Measurements from ENCODE around the gene NANOS1. TPM values are rescaled to one million over a fixed set of nuclear protein-coding genes. Genes with fewer than 3 reads are reported as not detected.

The NANOS1 gene
- total RNA-seq, 1 donor from 2014 or later: 10.2 TPM

DNA sequence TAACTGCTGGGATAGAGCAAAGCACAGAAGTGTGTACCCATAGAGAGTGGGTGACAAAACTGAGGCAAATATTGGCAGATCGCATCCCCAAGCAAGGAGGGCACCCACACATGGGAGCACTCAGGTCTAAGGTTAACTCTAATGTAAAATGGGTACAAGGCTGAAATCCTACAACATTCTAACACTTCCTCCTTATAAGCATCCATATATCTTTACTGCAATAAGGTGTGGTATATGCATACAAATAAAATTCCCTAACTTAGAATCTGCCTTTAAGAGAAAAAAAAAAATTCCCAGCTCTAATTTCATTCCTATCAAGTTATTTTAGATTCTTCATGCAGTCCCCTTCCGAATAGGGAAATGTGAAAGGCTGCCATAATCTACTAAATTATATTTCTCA, 32.4 kb downstream of the NANOS1 start:
- H3K4me3 ChIP-seq: no peak overlapping the region
- no peak overlapping the region for H3K4me3 Mint-ChIP-seq
- H3K9me3 ChIP-seq (ENCODE audit: low read depth): no peaks in the 10 kb centered on the region
- H2AFZ ChIP-seq (replicated peaks): no peak overlapping the region
- no peaks in the 10 kb centered on the region for H3K27me3 ChIP-seq
- H3K79me2 ChIP-seq (ENCODE audit: low read depth): peaks cover 92% of the 10 kb centered on the region
- H3K27me3 Mint-ChIP-seq (ENCODE audit: insufficient read depth, low read depth): peaks cover 2% of the 10 kb centered on the region
- no peak overlapping the region for H3K4me2 ChIP-seq
- H3K9me3 Mint-ChIP-seq: no peaks in the 10 kb centered on the region
- peaks cover 56% of the 10 kb centered on the region for H3K36me3 Mint-ChIP-seq
- TF ChIP-seq EZH2 (IDR thresholded peaks at IDR 0.05) (no peak), EZH2phosphoT487 (IDR thresholded peaks at IDR 0.05) (no peak)
- TF ChIP-seq, protein P1, sequence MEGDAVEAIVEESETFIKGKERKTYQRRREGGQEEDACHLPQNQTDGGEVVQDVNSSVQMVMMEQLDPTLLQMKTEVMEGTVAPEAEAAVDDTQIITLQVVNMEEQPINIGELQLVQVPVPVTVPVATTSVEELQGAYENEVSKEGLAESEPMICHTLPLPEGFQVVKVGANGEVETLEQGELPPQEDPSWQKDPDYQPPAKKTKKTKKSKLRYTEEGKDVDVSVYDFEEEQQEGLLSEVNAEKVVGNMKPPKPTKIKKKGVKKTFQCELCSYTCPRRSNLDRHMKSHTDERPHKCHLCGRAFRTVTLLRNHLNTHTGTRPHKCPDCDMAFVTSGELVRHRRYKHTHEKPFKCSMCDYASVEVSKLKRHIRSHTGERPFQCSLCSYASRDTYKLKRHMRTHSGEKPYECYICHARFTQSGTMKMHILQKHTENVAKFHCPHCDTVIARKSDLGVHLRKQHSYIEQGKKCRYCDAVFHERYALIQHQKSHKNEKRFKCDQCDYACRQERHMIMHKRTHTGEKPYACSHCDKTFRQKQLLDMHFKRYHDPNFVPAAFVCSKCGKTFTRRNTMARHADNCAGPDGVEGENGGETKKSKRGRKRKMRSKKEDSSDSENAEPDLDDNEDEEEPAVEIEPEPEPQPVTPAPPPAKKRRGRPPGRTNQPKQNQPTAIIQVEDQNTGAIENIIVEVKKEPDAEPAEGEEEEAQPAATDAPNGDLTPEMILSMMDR (IDR thresholded peaks at IDR 0.05): no peak
- H3K27ac Mint-ChIP-seq: no peak overlapping the region
- DNase-seq (ENCODE audit: low spot score): no peak
- H3K4me1 Mint-ChIP-seq: peaks cover 19% of the 10 kb centered on the region
- H3F3A ChIP-seq (ENCODE audit: low read depth): peaks cover 4% of the 10 kb centered on the region
- H4K20me1 ChIP-seq (ENCODE audit: low read depth): peaks cover 57% of the 10 kb centered on the region
- H3K4me1 ChIP-seq: no peaks in the 10 kb centered on the region
- H3K9ac ChIP-seq: no peak overlapping the region
- H3K36me3 ChIP-seq: peaks cover 47% of the 10 kb centered on the region
- no peak overlapping the region for H3K27ac ChIP-seq

- no peak overlapping the region for H3K27ac Mint-ChIP-seq
- Histone ChIP-seq H3K36me3 (peaks cover 54% of the 10 kb centered on the region), H4K20me1 (ENCODE audit: low read depth) (peaks cover 64% of the 10 kb centered on the region)
These were observed 41.1 kb downstream of the NANOS1 start for GRCh38 chr10:119070395-119071165.

GRCh38 chr10:119073584-119073983, 44.1 kb downstream of the NANOS1 start:
- H3K79me2 ChIP-seq (ENCODE audit: low read depth): peaks cover 100% of the 10 kb centered on the region
- peaks cover 73% of the 10 kb centered on the region for H4K20me1 ChIP-seq (ENCODE audit: low read depth)
- no peak overlapping the region for H3K4me3 ChIP-seq
- Mint-ChIP-seq H3K4me1 (peaks cover 5% of the 10 kb centered on the region), H3K9me3 (no peaks in the 10 kb centered on the region), H3K36me3 (peaks cover 44% of the 10 kb centered on the region), H3K4me3 (no peak overlapping the region), H3K27ac (no peak overlapping the region), H3K27me3 (ENCODE audit: insufficient read depth, low read depth) (no peaks in the 10 kb centered on the region)
- H3F3A ChIP-seq (ENCODE audit: low read depth): no peaks in the 10 kb centered on the region
- no peak overlapping the region for H2AFZ ChIP-seq (replicated peaks)
- H3K9me3 ChIP-seq (ENCODE audit: low read depth): no peaks in the 10 kb centered on the region
- H3K4me2 ChIP-seq: no peak overlapping the region
- no peak overlapping the region for H3K9ac ChIP-seq
- no peaks in the 10 kb centered on the region for H3K27me3 ChIP-seq
- no peak overlapping the region for H3K27ac ChIP-seq
- peaks cover 6% of the 10 kb centered on the region for H3K4me1 ChIP-seq
- peaks cover 42% of the 10 kb centered on the region for H3K36me3 ChIP-seq
- TF ChIP-seq EZH2 (IDR thresholded peaks at IDR 0.05): no peak
- TF ChIP-seq, protein P1 (IDR thresholded peaks at IDR 0.05): no peak
- no peak for TF ChIP-seq EZH2phosphoT487 (IDR thresholded peaks at IDR 0.05)
- DNase-seq (ENCODE audit: low spot score): no peak

More at GRCh38 chr10:119070395-119071165, 41.1 kb downstream of the NANOS1 start:
- DNase-seq (ENCODE audit: low spot score): no peak
- Mint-ChIP-seq H3K4me3 (no peak overlapping the region), H3K27me3 (ENCODE audit: insufficient read depth, low read depth) (no peaks in the 10 kb centered on the region), H3K36me3 (peaks cover 52% of the 10 kb centered on the region), H3K9me3 (no peaks in the 10 kb centered on the region), H3K4me1 (no peaks in the 10 kb centered on the region)
- peaks cover 98% of the 10 kb centered on the region for H3K79me2 ChIP-seq (ENCODE audit: low read depth)
- no peak overlapping the region for H2AFZ ChIP-seq (replicated peaks)
- no peaks in the 10 kb centered on the region for H3F3A ChIP-seq (ENCODE audit: low read depth)
- H3K9me3 ChIP-seq (ENCODE audit: low read depth): no peaks in the 10 kb centered on the region
- no peak overlapping the region for H3K4me3 ChIP-seq
- TF ChIP-seq, protein P1 (IDR thresholded peaks at IDR 0.05): no peak
- TF ChIP-seq EZH2 (IDR thresholded peaks at IDR 0.05) (no peak), EZH2phosphoT487 (IDR thresholded peaks at IDR 0.05) (no peak)
- H3K9ac ChIP-seq: no peak overlapping the region
- H3K27ac ChIP-seq: no peak overlapping the region
- H3K4me2 ChIP-seq: no peak overlapping the region
- H3K27me3 ChIP-seq: no peaks in the 10 kb centered on the region
- H3K4me1 ChIP-seq: no peaks in the 10 kb centered on the region
